Right ventricle myocardium superior (tissue), 1 donor: ENCODE results near the gene CCR5. TPM values are rescaled to one million over a fixed set of nuclear protein-coding genes. Genes with fewer than 3 reads are reported as not detected.
"Not testable (repeated sequence)": the region's sequence is repeated elsewhere in the genome, so short reads cannot be mapped to it uniquely, and the experiment has no call there.

ENCODE experiments used
- ATAC-seq: fragments of 200-7000 bp; cut with Tn5 transposase; one replicate; pipeline ENCODE4 v1.9.1; 2020; ENCODE audit warnings: mild to moderate bottlenecking; ENCODE audit not compliant: poor library complexity
- DNase-seq: peaks from one replicate; pipeline ENCODE4 v3.0.0-alpha.2; 2020
- intact Hi-C: fragments of 100-400 bp; cut with DNase I; formaldehyde crosslinking; loops from one replicate; pipeline ENCODE4 v1.11.2; 2022
- total RNA-seq: library from RNA; stranded (reverse); fragmentation: NEBNext Ultra II Directional; extraction: Animal tissue kit (Norgen Biotek cat#: 25700); gene quantifications from one replicate; pipeline ENCODE4 v1.2.1, GENCODE V29; 2021
- donor health status: DM: no; HTN: yes; CAD: no; lungs with severe emphysema.

Gene CCR5
- total RNA-seq, 1 donor from 2014 or later, result 0.24 TPM

DNA sequence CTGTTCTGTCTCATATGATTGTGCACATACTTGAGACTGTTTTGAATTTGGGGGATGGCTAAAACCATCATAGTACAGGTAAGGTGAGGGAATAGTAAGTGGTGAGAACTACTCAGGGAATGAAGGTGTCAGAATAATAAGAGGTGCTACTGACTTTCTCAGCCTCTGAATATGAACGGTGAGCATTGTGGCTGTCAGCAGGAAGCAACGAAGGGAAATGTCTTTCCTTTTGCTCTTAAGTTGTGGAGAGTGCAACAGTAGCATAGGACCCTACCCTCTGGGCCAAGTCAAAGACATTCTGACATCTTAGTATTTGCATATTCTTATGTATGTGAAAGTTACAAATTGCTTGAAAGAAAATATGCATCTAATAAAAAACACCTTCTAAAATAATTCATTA lies 5.1 kb downstream of the CCR5 start:
- no peak for ATAC-seq

DNA sequence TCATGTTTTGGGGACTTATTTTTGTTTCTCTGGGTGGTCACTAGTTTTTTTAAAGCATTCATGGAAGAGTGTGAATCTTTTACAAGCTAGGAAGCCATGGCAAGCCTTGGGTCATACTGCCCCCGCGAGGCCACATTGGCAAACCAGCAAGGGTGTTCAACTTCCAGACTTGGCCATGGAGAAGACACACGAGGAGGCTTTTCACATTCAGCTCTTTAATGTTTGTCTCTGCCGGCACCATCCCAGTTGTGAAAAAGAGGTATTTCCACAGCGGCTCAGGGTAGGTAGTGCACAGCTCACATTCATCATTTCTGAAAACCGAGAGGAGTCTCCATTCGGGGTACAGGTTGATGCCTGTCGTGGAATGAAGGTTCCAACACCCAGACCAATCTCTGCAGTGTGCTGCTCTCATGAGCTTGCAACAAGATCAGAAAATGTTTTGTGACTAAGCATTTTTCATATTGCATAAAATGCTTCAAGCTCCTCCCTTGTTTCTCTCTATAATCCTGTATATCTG lies 7.7 kb downstream of the CCR5 start:
- ATAC-seq (peak; percentile 55), DNase-seq (peak; percentile 78)
- intact Hi-C loops, result loop anchor here (10.0 kb wide), 1 partner anchor 284 kb away; no protein-coding TSS in a partner anchor

More for the DNA sequence above, 5.1 kb downstream of the CCR5 start:
- no peak for DNase-seq
- intact Hi-C loops, result loop anchor here (10.0 kb wide), 1 partner anchor 281 kb away; no protein-coding TSS in a partner anchor

DNA sequence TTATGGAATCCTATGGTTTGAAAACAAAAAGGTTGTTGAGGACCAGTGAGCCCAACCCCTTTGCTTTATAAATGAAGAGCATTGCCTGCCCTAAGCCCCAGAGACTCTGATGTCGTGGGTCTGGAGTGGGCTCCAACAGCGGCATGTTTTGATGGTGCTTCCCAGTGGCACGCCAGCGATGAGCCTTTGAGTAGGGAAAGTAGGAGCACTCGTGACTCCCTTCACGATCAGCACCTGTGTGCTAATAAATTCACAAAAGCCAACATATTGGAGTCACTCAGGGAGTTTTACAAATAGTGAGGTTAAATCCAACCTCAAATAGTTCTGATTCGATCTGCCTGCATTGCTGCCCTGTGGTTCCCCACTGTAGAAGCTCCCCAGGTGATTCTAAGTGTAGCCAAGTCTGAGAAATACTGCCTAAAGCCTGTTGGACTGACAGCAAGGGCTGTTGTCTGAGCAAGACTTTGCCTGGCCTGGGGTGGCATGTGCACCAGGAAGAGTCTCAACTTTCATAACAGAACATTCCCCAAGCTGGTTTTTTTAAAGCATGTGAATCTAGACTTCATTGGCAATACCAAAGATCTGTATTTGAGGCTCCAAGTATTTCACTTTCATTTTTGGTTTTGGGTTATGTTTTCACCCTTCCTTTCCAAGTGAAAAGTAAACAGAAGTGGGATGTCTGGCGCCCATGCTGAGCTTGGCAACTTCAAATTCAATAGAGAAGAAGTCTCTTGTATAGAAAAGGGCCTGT lies 9.9 kb downstream of the CCR5 start:
- intact Hi-C loops, result no loop called here
- ATAC-seq (no peak), DNase-seq (no peak)

DNA sequence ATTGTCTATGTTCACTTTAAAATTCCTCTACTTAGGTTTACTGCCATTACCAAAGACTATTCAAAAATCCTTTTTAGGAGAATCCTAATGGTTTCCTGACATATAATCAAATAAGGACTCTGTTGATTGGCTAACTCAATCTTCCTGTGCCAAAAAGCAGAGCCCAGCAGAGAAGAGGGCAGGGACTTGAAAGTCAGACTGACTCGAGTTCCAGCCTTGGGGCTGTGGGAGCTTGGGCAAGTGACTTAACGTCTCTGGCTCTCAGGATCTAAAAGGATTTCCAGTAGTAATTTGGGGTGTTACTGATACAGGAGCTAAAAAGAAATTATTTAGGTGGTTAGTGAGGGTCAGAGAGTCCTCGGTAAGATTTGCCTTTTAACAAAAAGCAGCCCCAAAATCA lies 10.9 kb downstream of the CCR5 start:
- DNase-seq, result no peak
- ATAC-seq, result no peak
- intact Hi-C loops, result no loop called here

DNA sequence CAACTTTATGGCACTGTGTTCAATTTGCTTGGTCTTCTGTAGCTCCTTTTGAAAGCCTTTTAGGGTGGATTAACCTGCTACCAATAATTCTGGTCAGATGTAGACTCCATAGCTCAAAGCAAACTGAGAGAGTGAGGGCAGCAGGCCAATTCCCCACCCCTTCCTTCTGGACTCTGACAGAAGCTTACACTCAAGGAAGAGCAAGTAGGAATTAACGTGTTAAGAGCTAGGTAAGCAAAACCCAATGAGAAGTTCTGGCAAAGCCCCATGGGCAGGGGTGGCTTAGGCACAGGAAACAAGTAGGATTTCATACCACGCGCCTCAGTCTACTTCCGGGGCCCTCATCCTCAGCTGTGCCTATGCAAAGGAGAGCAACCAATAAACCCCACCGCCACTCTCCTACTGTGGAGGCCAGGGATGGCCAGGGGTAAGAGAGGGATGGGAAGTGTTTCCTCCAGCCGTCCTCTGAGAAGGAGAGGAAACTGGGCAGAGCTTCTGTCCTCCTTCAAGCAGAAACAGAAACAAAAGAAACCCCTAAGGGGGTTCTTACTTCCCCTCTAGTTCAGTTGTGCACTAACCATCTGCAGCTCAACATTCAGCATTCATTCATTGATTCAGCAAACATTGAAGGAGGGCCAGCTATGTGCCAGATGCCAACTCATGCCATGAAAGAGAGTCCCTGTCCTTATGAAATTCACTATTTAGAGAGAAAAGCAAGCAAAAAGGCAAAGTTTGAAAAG lies 12.6 kb downstream of the CCR5 start:
- DNase-seq (no peak), ATAC-seq (no peak)
- intact Hi-C loops, result no loop called here

DNA sequence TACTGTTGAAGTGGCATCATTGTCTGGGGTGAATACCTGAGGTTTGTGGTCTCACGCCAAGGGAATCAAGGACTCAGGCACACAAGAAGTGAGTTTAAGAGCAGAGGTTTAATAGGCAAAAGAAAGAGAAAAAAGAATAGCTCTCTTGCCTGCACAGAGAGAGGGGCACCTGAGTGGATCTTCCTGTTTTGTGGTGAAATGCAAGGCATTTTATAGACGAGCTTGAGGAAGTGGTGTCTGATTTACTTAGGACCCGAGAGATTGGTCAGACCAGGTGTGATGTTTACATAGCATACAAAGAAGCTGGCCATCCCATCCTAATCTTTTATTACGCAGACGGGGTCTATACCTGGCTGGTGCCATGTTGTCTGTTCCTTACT lies 13.2 kb downstream of the CCR5 start:
- no peak for ATAC-seq
- intact Hi-C loops, result no loop called here
- no peak for DNase-seq

DNA sequence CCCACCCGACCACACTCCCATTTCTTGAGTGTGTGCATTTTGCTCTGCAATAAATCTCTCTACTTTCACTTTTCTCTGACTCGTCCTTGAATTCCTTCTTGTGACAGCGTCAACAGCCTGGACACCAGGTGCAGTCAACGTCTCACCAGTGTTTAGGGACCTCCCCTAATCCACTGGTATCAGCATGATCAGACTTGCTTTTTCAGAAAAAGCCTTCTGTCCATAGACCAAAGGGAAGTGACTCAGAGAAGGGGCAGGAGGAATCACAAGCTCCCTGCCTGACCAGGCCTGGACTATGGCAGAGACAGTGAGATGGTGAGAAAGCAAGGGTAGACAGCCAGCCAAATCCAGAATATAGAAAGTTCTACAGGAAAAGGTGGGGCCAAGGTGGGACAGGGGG lies 15.5 kb downstream of the CCR5 start:
- no peak for ATAC-seq
- no peak for DNase-seq

DNA sequence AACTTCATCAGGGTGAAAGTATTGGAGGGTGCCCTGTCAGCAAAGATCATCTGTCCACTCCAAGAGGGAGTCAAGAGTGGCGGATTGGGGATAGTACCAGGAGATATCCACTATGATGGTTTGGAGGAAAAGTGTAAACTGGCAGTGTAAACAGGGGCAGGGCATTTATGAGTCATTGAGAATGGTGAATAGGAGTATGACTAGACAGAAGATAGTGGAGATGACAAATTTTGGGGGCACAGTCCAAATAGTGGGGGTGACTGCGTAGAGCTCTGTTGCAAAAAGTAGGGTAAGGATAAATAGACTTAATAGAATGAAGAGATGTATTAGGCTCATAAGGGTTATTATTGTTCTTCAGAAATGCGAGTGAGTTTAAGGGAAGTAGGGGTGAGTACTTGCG lies 18.1 kb downstream of the CCR5 start:
- intact Hi-C loops, ATAC-seq, DNase-seq: not testable (repeated sequence)

More for the DNA sequence above, 15.5 kb downstream of the CCR5 start:
- intact Hi-C loops, result no loop called here

DNA sequence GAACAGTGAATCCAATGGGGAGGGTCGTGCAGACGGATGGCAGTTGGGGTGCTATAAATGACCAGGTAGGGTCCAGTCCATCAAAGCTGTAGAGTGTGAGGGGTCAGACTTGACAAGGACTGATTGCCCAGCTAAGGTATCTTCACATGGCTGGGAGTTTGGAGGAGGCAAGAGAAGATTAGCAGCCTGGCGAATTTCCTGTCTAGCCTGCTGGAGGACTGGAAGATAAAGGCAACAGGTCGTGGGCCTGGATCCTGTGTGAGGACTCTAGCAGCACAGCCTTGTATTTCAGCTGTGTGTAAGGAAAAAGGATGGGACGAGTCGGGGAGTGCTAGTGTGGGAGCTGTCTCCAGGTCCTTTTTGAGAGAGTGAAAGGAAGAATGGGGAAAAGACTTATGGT lies 18.6 kb downstream of the CCR5 start:
- ATAC-seq, result no peak

DNA sequence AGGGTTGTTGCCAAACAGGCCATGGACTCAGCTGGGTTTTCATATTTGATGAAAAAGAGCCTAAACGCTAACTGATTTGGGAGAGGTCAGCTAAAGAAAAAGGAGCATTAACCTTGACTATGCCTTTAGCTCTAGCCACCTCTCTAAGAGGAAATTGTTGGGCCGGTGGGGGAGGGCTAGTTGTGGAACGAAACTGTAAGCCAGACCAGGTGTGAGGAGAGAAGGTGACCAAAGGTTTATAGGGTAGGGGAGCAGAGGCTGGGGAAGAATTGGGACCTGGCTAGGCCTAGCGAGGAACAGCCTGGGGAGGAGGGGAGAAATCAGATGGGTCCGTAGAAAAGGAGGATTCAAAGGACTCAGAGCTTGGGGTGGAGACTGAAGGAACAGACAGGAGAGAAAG lies 20.8 kb downstream of the CCR5 start:
- intact Hi-C loops, ATAC-seq, DNase-seq: not testable (repeated sequence)

More for the DNA sequence above, 18.6 kb downstream of the CCR5 start:
- DNase-seq, result no peak
- intact Hi-C loops, result no loop called here

DNA sequence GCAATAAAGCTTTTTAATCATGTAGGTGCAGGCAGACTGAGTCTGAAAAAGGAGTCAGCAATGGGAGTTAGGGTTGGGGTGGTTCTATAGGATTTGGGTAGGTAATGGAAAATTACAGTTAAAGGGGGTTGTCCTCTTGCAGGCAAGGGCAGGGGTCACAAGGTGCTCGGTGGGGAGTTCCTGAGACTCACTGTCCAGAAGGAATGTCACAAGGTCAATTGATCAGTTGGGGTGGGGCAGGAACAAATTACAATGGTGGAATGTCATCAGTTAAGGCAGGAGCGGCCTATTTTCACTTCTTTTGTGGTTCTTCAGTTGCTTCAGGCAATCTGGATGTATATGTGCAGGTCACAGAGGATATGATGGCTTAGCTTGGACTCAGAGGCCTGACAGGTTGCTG lies 22.3 kb downstream of the CCR5 start:
- intact Hi-C loops, result no loop called here

DNA sequence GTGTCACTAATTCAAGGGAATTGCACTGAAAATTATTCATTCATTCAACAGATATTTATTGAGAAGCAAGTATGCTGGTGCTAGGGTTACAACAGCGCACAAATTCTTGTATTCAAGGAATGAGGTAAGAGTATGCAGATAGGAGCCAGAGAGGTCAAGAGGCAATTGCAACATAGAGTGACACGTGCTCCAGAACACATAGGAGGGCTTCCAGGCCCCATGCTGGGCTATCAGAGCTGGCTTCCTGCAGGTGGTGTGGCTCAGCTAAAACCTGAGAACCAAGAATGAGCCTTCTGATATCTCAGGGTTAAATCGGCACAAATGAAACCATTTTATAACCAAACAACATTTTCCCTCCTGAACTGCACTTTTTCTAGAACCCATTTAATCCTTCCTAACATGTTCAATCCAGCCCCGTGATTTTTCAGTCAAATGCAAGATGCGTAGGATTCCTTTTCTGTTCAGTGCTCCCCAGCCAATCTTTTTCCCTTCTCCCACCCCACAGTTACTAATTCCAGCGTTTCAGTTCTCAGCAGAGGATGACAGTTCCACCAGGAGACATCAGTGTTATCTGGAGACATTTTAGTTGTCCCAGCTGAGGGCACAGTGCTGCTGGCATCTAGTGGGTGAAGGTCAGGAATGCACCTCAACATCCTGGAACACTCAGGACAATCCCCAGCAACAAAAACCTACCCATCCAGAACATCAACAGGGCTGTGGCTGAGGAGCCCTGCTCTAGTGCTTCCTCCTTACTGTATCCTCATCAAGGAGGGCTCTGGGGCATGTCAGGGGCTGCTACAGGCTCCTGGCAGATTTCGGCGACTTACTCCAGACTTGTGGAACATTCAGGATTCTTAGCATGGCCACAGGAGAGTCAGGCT lies 23.0 kb downstream of the CCR5 start:
- no peak for DNase-seq
- intact Hi-C loops, result no loop called here
- ATAC-seq, result peak; percentile 78

More for the DNA sequence above, 22.3 kb downstream of the CCR5 start:
- ATAC-seq, result no peak
- DNase-seq, result no peak

DNA sequence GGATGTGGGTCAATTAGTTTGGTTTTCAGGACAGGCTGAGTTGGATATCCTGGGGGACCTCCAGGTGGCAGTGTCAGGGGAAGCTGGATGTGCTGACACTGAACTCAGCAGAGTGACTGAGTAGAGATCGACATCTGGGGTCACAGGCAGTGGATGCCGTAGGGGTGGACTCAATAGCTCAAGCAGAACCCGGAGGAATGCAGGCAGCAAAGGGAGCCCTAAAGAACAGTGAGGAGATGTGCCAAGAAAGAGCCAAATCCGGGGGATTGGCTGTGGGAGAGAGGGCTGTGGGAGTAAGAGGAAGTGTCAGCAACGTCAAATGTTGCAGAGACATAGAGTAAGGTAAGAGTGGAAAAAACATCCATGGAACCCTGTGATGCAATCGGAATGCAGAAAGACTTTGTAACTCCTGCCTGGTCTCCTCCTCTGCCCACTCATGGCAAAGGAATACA lies 24.5 kb downstream of the CCR5 start:
- intact Hi-C loops, result no loop called here
- DNase-seq, result no peak
- no peak for ATAC-seq

DNA sequence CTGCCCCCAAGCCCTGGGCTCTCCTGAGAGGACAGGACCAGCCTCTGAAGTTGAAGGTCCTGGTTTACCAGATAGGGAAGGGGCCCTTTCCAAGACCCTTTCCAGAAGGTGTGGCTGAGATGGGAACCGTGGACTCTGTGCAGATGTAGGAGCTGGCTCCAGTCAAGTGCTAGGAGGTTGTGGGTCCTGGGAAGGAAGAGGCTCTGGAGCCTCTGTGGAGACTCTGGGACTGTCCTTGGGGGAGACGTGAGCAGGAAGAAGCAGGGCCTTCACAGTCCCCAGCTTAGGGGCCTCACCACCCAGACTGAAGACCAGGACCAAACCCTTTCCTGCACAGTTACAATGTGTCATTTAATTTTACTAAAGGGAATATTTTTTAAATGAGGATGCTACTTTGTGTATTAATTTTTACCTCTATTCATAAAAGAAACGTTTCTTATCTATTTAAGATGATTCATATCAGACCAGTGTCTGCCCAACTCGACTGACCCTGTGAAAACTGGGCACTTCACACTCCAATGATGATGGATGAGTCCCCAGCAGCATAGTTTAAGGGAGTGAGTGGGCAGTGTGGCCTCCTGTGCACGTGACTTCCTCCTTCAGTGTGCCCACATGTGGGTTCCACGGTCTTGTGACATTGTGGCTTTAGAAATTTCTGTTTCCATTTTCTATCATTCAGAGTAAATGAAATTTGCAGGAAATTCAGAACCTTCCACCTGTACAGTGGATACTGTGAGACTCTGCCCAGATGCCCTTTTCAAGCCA lies 25.2 kb downstream of the CCR5 start:
- intact Hi-C loops, result no loop called here
- ATAC-seq, result no peak
- no peak for DNase-seq

DNA sequence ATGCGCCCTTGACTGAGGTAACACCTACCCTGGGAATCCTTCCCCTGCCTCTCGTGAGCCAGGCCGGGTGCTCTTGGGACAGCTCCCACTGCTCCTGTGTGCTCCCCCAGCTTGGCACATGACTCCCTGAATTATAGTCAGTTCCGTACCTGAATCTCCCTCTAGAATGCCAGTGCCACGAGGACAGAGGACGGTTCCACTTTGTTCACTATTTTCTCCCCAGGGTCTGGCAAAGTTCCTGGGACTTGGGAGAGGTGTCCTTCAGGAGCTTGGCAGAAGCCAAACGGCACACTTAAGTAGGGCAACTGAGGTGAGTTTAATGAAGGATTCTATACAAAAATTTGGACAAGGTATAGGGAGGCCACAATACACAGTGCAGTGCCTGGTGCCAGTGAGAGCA lies 26.4 kb downstream of the CCR5 start:
- intact Hi-C loops, result no loop called here
- ATAC-seq, result peak; percentile 18
- DNase-seq, result no peak

DNA sequence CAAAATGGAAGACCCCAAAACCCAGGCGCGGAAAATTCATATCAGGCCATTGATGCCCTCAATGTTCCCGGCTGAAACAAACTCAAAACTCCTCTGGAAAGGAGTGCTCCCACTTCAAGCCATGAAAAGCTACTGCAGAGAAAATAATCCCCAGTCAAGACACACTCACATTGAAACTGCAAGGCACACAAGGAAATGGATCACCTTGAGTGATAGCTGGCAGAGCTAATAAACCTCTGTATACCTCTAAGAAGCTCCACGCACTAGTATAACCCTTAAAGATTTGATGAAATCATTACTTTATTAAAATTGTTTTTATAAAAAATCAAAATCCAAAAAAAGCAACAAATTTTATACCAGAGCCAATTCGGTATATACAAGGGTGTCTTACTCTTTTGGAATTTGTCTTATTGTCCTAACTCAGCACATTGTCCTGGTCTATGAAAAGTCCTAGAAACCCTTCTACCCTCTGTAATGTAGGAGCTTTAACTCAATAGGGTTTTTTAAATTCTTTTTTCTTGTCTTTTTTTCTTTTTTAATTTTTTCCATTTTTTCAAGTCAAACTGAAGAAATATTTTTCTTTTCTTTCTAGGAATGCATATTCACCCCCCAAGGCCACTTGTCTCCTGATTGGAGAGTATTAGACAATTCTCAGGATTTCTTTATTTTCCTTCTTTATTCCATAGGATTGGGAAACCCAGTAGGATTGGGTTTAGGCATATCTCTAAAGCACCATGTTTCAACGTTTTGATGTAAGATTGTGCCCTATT lies 27.6 kb downstream of the CCR5 start:
- no peak for DNase-seq
- intact Hi-C loops, result no loop called here
- ATAC-seq, result no peak

DNA sequence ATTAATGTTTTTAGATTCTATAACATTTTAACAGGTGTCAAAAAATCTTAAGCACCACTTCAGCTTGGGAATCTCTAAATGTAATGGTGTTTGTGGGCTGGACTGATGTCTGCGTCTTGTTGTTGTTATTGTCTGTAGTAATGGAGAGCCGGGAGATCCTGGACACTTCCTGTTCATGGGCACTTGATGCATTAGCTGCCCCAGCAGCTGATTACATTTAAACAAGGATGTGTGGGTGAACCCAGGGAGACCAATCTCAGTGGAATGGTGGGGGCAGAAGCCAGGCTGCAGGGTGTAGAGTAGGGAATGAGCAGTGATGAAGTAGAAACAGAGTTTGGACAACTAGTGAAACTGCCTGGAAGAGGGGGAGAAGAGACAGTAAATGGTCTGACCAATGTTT lies 28.4 kb downstream of the CCR5 start:
- no peak for DNase-seq
- intact Hi-C loops, result no loop called here
- no peak for ATAC-seq
